Measurements from ENCODE around the gene DENR.
"Not testable (repeated sequence)": the region's sequence is repeated elsewhere in the genome, so short reads cannot be mapped to it uniquely, and the experiment has no call there.

The DENR gene

GRCh38 chr12:122757568-122757967 is 4.9 kb downstream of the DENR start:
- no peak for DNase-seq
- CTCF ChIA-PET = interaction anchor here (1.7 kb wide), 1 partner anchor 120 kb away, joined by 4 read pairs; no protein-coding TSS in a partner anchor
- H3K27ac Mint-ChIP-seq = no peak overlapping the region
- H3K9me3 Mint-ChIP-seq = no peaks in the 10 kb centered on the region
- peaks cover 56% of the 10 kb centered on the region for H3K36me3 Mint-ChIP-seq
- peaks cover 46% of the 10 kb centered on the region for H3K4me1 Mint-ChIP-seq
- H3K27me3 Mint-ChIP-seq = no peaks in the 10 kb centered on the region
- H3K4me3 Mint-ChIP-seq = no peak overlapping the region

- CTCF ChIA-PET = interaction anchor here (0.7 kb wide), 1 partner anchor 12 kb away, joined by 3 read pairs; no protein-coding TSS in a partner anchor
- no peak for DNase-seq
- Mint-ChIP-seq H3K36me3 (no peaks in the 10 kb centered on the region), H3K4me3 (no peak overlapping the region), H3K27me3 (no peaks in the 10 kb centered on the region), H3K9me3 (no peaks in the 10 kb centered on the region), H3K27ac (no peak overlapping the region), H3K4me1 (no peaks in the 10 kb centered on the region)
Observed at GRCh38 chr12:122785503-122785902, 32.9 kb downstream of the DENR start.

- Mint-ChIP-seq H3K9me3 (no peaks in the 10 kb centered on the region), H3K36me3 (no peaks in the 10 kb centered on the region), H3K4me3 (no peak overlapping the region), H3K27me3 (no peaks in the 10 kb centered on the region), H3K4me1 (no peaks in the 10 kb centered on the region), H3K27ac (no peak overlapping the region)
- CTCF ChIA-PET = no interaction called here
- DNase-seq = no peak
Observed at GRCh38 chr12:122788387-122788786, 35.8 kb downstream of the DENR start.

- no peaks in the 10 kb centered on the region for H3K9me3 Mint-ChIP-seq
- CTCF ChIA-PET = interaction anchor here (0.5 to 1.4 kb wide), 2 partner anchors 163 to 201 kb away, joined by 3 read pairs; no protein-coding TSS in a partner anchor
- H3K4me3 Mint-ChIP-seq = no peak overlapping the region
- no peaks in the 10 kb centered on the region for H3K4me1 Mint-ChIP-seq
- no peaks in the 10 kb centered on the region for H3K27me3 Mint-ChIP-seq
- H3K36me3 Mint-ChIP-seq = no peaks in the 10 kb centered on the region
- H3K27ac Mint-ChIP-seq = no peak overlapping the region
- no peak for DNase-seq
Observed at GRCh38 chr12:122789637-122790036, 37.0 kb downstream of the DENR start.

GRCh38 chr12:122790393-122791075 is 37.9 kb downstream of the DENR start:
- H3K4me3 Mint-ChIP-seq = no peak overlapping the region
- CTCF ChIA-PET = interaction anchor here (0.7 to 0.9 kb wide), 2 partner anchors 10 to 24 kb away, joined by 3 read pairs; no protein-coding TSS in a partner anchor
- H3K27me3 Mint-ChIP-seq = peaks cover 4% of the 10 kb centered on the region
- no peaks in the 10 kb centered on the region for H3K36me3 Mint-ChIP-seq
- no peaks in the 10 kb centered on the region for H3K4me1 Mint-ChIP-seq
- H3K27ac Mint-ChIP-seq = no peak overlapping the region
- H3K9me3 Mint-ChIP-seq = no peaks in the 10 kb centered on the region
- DNase-seq = no peak

GRCh38 chr12:122793685-122794106 is 41.1 kb downstream of the DENR start:
- Mint-ChIP-seq H3K27ac (no peak overlapping the region), H3K4me3 (no peak overlapping the region), H3K36me3 (no peaks in the 10 kb centered on the region), H3K9me3 (no peaks in the 10 kb centered on the region), H3K27me3 (peaks cover 4% of the 10 kb centered on the region), H3K4me1 (no peaks in the 10 kb centered on the region)
- CTCF ChIA-PET = interaction anchor here (0.5 to 4.1 kb wide), 32 partner anchors 10 to 549 kb away, joined by 3 to 49 read pairs (median 5); partner anchors contain the start of genes ABCB9 and HIP1R
- no peak for DNase-seq

- H3K4me1 Mint-ChIP-seq = no peaks in the 10 kb centered on the region
- no peak overlapping the region for H3K27ac Mint-ChIP-seq
- CTCF ChIA-PET = interaction anchor here (0.6 to 4.1 kb wide), 3 partner anchors 64 to 174 kb away, joined by 3 to 49 read pairs (median 3); no protein-coding TSS in a partner anchor
- H3K9me3 Mint-ChIP-seq = no peaks in the 10 kb centered on the region
- no peak for DNase-seq
- no peak overlapping the region for H3K4me3 Mint-ChIP-seq
- no peaks in the 10 kb centered on the region for H3K36me3 Mint-ChIP-seq
- H3K27me3 Mint-ChIP-seq = peaks cover 10% of the 10 kb centered on the region
Observed at GRCh38 chr12:122795807-122796206, 43.2 kb downstream of the DENR start.

GRCh38 chr12:122799641-122800243 is 47.1 kb downstream of the DENR start:
- CTCF ChIA-PET = interaction anchor here (0.8 kb wide), 1 partner anchor 9 kb away, joined by 3 read pairs; no protein-coding TSS in a partner anchor
- H3K27me3 Mint-ChIP-seq = peaks cover 10% of the 10 kb centered on the region
- H3K27ac Mint-ChIP-seq = no peak overlapping the region
- no peak for DNase-seq
- H3K9me3 Mint-ChIP-seq = no peaks in the 10 kb centered on the region
- H3K36me3 Mint-ChIP-seq = no peaks in the 10 kb centered on the region
- no peak overlapping the region for H3K4me3 Mint-ChIP-seq
- H3K4me1 Mint-ChIP-seq = no peaks in the 10 kb centered on the region

- Mint-ChIP-seq H3K4me1 (no peaks in the 10 kb centered on the region), H3K27me3 (peaks cover 6% of the 10 kb centered on the region), H3K4me3 (no peak overlapping the region), H3K27ac (no peak overlapping the region), H3K9me3 (no peaks in the 10 kb centered on the region), H3K36me3 (no peaks in the 10 kb centered on the region)
- CTCF ChIA-PET = interaction anchor here (0.6 to 1.1 kb wide), 3 partner anchors 10 to 149 kb away, joined by 3 to 4 read pairs (median 3); no protein-coding TSS in a partner anchor
- DNase-seq = no peak
Observed at GRCh38 chr12:122803937-122804336, 51.3 kb downstream of the DENR start.

- not testable (repeated sequence) for H3K4me1 Mint-ChIP-seq, H3K4me3 Mint-ChIP-seq, DNase-seq, H3K27ac Mint-ChIP-seq, H3K9me3 Mint-ChIP-seq, H3K36me3 Mint-ChIP-seq, H3K27me3 Mint-ChIP-seq
- CTCF ChIA-PET = interaction anchor here (1.6 kb wide), 1 partner anchor 11 kb away, joined by 5 read pairs; no protein-coding TSS in a partner anchor
Observed at GRCh38 chr12:122804957-122805356, 52.3 kb downstream of the DENR start.

- CTCF ChIA-PET = interaction anchor here (0.6 kb wide), 1 partner anchor 14 kb away, joined by 4 read pairs; no protein-coding TSS in a partner anchor
Observed at GRCh38 chr12:122807651-122808050, 55.0 kb downstream of the DENR start.

GRCh38 chr12:122811777-122812176 is 59.2 kb downstream of the DENR start:
- Mint-ChIP-seq H3K36me3 (no peaks in the 10 kb centered on the region), H3K9me3 (no peaks in the 10 kb centered on the region), H3K27ac (no peak overlapping the region), H3K4me3 (no peak overlapping the region), H3K27me3 (no peaks in the 10 kb centered on the region), H3K4me1 (no peaks in the 10 kb centered on the region)
- DNase-seq = no peak
- CTCF ChIA-PET = no interaction called here

More at GRCh38 chr12:122807651-122808050, 55.0 kb downstream of the DENR start:
- Mint-ChIP-seq H3K27me3 (no peaks in the 10 kb centered on the region), H3K27ac (no peak overlapping the region), H3K9me3 (no peaks in the 10 kb centered on the region), H3K4me3 (no peak overlapping the region), H3K36me3 (no peaks in the 10 kb centered on the region), H3K4me1 (no peaks in the 10 kb centered on the region)
- DNase-seq = no peak

- no peak overlapping the region for H3K27ac Mint-ChIP-seq
- H3K4me1 Mint-ChIP-seq = no peaks in the 10 kb centered on the region
- no peaks in the 10 kb centered on the region for H3K9me3 Mint-ChIP-seq
- DNase-seq = no peak
- no peaks in the 10 kb centered on the region for H3K27me3 Mint-ChIP-seq
- no peak overlapping the region for H3K4me3 Mint-ChIP-seq
- CTCF ChIA-PET = no interaction called here
- no peaks in the 10 kb centered on the region for H3K36me3 Mint-ChIP-seq
Observed at GRCh38 chr12:122813310-122813713, 60.7 kb downstream of the DENR start.

- Mint-ChIP-seq H3K4me1 (no peaks in the 10 kb centered on the region), H3K27ac (no peak overlapping the region), H3K36me3 (no peaks in the 10 kb centered on the region), H3K4me3 (no peak overlapping the region), H3K9me3 (no peaks in the 10 kb centered on the region), H3K27me3 (peaks cover 14% of the 10 kb centered on the region)
- no peak for DNase-seq
- CTCF ChIA-PET = interaction anchor here (1.4 kb wide), 1 partner anchor 27 kb away, joined by 3 read pairs; no protein-coding TSS in a partner anchor
Observed at GRCh38 chr12:122819209-122819785, 66.7 kb downstream of the DENR start.
